Suprapubic skin (tissue), 4 donors: ENCODE data around the gene CEACAM16. TPM values are rescaled to one million over a fixed set of nuclear protein-coding genes. Genes with fewer than 3 reads are reported as not detected.

Experiments
- DNase-seq, 2 donors: peaks; one replicate each; pipeline ENCODE4 v3.0.0-alpha.2; 2019; ENCODE audit warnings: low spot score in 2 of 2
- H3K27ac ChIP-seq: fragments of 200-600 bp; sonication (generic); one replicate; pipeline ENCODE4 v1.5.1; 2019
- H3K27me3 ChIP-seq: fragments of 200-600 bp; sonication (generic); one replicate; pipeline ENCODE4 v1.5.1; 2019
- H3K36me3 ChIP-seq: fragments of 200-600 bp; sonication (generic); one replicate; pipeline ENCODE4 v1.5.1; 2019
- H3K4me1 ChIP-seq: fragments of 200-600 bp; sonication (generic); one replicate; pipeline ENCODE4 v1.5.1; 2019
- H3K4me3 ChIP-seq: fragments of 200-600 bp; sonication (generic); one replicate; pipeline ENCODE4 v1.5.1; 2019; ENCODE audit warnings: mild to moderate bottlenecking
- H3K9me3 ChIP-seq: fragments of 200-600 bp; sonication (generic); one replicate; pipeline ENCODE4 v1.5.1; 2019
- EP300 ChIP-seq: sonication (generic); formaldehyde crosslinking; IDR thresholded peaks from one replicate; pipeline ENCODE4 v1.6.1; 2017; ENCODE audit warnings: antibody characterized with exemption
- POLR2A ChIP-seq, 2 donors: fragments of 450-650 bp; IDR thresholded peaks; one replicate each; pipeline ENCODE4 v1.6.1; 2017; ENCODE audit warnings: antibody characterized with exemption in 2 of 2, mild to moderate bottlenecking in 2 of 2, moderate library complexity in 2 of 2
- POLR2AphosphoS5 ChIP-seq, 3 donors: sonication (generic); formaldehyde crosslinking; IDR thresholded peaks; one replicate each; pipeline ENCODE4 v1.6.1; 2017; ENCODE audit warnings: antibody characterized with exemption in 3 of 3
- WGBS: methylation state at CpG from one replicate; pipeline ENCODE4 v1.1.5; 2018; 5-methylcytosine and 5-hydroxymethylcytosine counted together
- total RNA-seq, 4 donors: library from RNA; depleted of rRNA; stranded (reverse); fragments of >200 nt; gene quantifications; one replicate each; pipeline ENCODE4 v1.1.0, GENCODE V29; 2016
- TF ChIP-seq, protein P1 (sequence below), 2 donors: fragments of 200-600 bp in 1 of 2; fragments of 450-650 bp in 1 of 2; sonication (generic) in 1 of 2; IDR thresholded peaks; one replicate each; pipeline ENCODE4 v1.5.1; 2016 to 2019; ENCODE audit warnings: antibody characterized with exemption in 2 of 2, mild to moderate bottlenecking in 1 of 2, moderate library complexity in 1 of 2

CEACAM16 gene
- total RNA-seq, 4 donors from 2014 or later = not detected

DNA sequence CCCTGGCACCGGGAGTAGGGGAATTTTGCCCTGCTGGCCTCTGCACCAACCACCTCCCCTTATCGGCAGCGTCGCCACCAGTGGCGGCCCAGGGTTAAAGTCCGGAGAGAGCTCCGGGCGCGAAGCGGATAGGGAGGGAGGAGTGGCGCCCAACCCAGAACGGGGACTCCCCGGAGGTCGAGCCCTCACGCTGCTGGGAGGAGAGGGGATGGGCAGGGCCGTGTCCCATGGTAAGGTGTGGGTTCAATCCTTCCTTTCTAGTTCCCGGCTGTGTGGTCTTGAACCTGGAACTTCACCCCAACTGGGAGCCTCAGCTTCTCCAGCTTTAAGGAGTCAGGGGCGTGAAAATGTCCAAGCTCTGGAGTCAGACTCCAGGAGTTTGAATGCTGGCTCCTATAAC lies 26.3 kb downstream of the CEACAM16 start:
- Histone ChIP-seq H3K27me3 (no peaks in the 10 kb centered on the region), H3K27ac (peak overlapping the region; percentile 4)

DNA sequence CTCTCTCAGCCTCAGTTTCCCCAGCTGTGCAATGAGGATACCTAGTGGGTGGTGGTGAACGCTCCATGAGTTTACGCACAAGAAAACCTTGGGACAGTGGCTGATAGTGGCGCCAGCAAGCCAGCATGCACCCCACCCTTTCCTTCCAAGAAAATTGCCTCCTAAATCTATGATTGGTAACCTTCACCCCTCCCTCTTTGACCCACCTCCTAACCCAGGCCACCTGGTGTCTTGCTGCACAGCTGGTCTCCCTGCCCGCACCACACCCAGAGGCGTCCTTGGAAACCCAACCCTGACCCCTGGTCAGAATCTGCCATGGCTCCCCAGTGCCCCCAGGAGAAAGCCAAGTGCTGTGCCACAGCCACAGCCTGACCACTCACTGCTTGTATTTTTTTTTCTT lies 26.7 kb downstream of the CEACAM16 start:
- H3K4me1 ChIP-seq = peaks cover 42% of the 10 kb centered on the region
- WGBS = 90% methylated on average over 5 of the region's 5 CpGs
- DNase-seq = no peak
- no peaks in the 10 kb centered on the region for H3K27me3 ChIP-seq
- no peaks in the 10 kb centered on the region for H3K9me3 ChIP-seq
- TF ChIP-seq, protein P1, sequence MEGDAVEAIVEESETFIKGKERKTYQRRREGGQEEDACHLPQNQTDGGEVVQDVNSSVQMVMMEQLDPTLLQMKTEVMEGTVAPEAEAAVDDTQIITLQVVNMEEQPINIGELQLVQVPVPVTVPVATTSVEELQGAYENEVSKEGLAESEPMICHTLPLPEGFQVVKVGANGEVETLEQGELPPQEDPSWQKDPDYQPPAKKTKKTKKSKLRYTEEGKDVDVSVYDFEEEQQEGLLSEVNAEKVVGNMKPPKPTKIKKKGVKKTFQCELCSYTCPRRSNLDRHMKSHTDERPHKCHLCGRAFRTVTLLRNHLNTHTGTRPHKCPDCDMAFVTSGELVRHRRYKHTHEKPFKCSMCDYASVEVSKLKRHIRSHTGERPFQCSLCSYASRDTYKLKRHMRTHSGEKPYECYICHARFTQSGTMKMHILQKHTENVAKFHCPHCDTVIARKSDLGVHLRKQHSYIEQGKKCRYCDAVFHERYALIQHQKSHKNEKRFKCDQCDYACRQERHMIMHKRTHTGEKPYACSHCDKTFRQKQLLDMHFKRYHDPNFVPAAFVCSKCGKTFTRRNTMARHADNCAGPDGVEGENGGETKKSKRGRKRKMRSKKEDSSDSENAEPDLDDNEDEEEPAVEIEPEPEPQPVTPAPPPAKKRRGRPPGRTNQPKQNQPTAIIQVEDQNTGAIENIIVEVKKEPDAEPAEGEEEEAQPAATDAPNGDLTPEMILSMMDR (IDR thresholded peaks at IDR 0.05) = no peak
- TF ChIP-seq POLR2AphosphoS5 (IDR thresholded peaks at IDR 0.05) (no peak), POLR2A (IDR thresholded peaks at IDR 0.05) (no peak), EP300 (no peak)
- no peak overlapping the region for H3K27ac ChIP-seq
- H3K36me3 ChIP-seq = no peaks in the 10 kb centered on the region
- H3K4me3 ChIP-seq = no peak overlapping the region

More for the DNA sequence above, 26.3 kb downstream of the CEACAM16 start:
- WGBS = 21% methylated on average over 10 of the region's 18 CpGs
- Histone ChIP-seq H3K4me1 (peaks cover 42% of the 10 kb centered on the region), H3K9me3 (no peaks in the 10 kb centered on the region), H3K36me3 (no peaks in the 10 kb centered on the region), H3K4me3 (peak overlapping the region; percentile 14)
- no peak for DNase-seq
- TF ChIP-seq POLR2AphosphoS5 (IDR thresholded peaks at IDR 0.05) (no peak), EP300 (no peak), POLR2A (IDR thresholded peaks at IDR 0.05) (no peak)
- TF ChIP-seq, protein P1 (IDR thresholded peaks at IDR 0.05) = no peak

DNA sequence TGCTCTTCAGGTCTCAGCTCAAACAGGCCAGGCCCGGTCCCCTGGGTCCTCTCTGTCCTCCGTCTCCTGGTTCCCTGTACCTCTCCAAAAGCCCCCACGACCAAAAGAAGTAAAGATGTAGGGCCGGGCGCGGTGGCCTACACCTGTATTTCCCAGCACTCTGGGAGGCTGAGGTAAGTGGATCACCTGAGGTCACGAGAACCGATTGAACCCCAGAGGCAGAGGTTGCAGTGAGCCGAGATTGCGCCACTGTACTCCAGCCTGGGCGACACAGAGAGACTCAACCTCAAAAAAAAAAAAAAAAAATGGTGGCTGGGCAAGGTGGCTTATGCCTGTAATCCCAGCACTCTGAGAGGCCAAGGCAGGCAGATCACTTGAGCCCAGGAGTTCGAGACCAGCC lies 27.5 kb downstream of the CEACAM16 start:
- Histone ChIP-seq H3K4me1 (peaks cover 42% of the 10 kb centered on the region), H3K4me3 (no peak overlapping the region), H3K9me3 (no peaks in the 10 kb centered on the region), H3K27me3 (no peaks in the 10 kb centered on the region), H3K27ac (no peak overlapping the region), H3K36me3 (no peaks in the 10 kb centered on the region)
- WGBS = 91% methylated on average over 12 of the region's 12 CpGs
- TF ChIP-seq POLR2AphosphoS5 (IDR thresholded peaks at IDR 0.05) (no peak), POLR2A (IDR thresholded peaks at IDR 0.05) (no peak)
- TF ChIP-seq, protein P1 (IDR thresholded peaks at IDR 0.05) = no peak
- DNase-seq = no peak

DNA sequence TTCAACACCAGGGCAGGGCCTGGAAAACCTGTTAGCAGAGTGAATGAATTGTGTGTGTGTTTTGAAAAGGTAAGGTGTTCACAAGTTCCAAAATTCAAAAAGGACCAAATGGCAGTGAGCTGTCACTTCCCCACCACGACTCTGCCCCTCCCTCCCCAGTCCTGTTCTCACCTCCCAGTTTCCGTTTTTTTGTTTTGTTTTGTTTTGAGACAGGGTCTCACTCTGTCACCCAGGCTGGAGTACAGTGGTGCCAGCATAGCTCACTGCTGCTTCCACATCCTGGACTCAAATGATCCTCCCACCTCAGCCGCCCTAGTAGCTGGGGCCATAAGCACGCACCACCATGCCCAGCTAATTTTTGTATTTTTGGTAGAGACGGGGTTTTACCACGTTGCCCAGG lies 29.2 kb downstream of the CEACAM16 start:
- Histone ChIP-seq H3K27me3 (no peaks in the 10 kb centered on the region), H3K36me3 (no peaks in the 10 kb centered on the region), H3K4me1 (peaks cover 30% of the 10 kb centered on the region), H3K4me3 (no peak overlapping the region), H3K27ac (no peak overlapping the region), H3K9me3 (no peaks in the 10 kb centered on the region)
- DNase-seq = no peak
- no peak for TF ChIP-seq POLR2A (IDR thresholded peaks at IDR 0.05)
- TF ChIP-seq POLR2AphosphoS5 (IDR thresholded peaks at IDR 0.05) = no peak
- no peak for TF ChIP-seq EP300
- TF ChIP-seq, protein P1 (IDR thresholded peaks at IDR 0.05) = no peak
- 84% methylated on average over 6 of the region's 6 CpGs for WGBS

DNA sequence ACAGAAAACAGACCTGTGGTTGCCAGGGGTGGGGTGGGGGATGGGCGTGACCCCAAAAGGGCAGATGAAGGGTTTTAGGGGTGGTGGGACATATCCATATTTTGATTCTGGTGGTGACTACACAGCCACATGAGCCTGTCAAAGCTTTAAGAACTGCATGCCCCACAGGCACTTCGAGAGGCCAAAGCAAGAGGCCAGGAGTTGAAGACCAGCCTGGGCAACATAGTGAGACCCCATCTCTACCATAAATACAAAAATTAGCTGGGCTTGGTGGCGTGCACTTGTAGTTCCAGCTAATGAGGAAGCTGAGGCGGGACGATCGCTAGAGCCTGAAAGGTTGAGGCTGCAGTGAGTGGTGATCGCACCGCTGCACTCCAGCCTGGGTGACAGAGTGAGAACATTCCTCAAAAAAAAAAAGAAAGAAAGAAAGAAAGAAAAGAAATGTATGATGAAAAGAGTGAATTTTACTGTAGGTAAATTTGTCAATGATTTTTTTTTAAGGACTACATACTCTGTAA lies 30.6 kb downstream of the CEACAM16 start:
- 87% methylated on average over 8 of the region's 8 CpGs for WGBS
- TF ChIP-seq EP300 = no peak
- no peak for TF ChIP-seq POLR2AphosphoS5 (IDR thresholded peaks at IDR 0.05)
- TF ChIP-seq, protein P1 (IDR thresholded peaks at IDR 0.05) = no peak
- TF ChIP-seq POLR2A (IDR thresholded peaks at IDR 0.05) = no peak
- H3K27ac ChIP-seq = no peak overlapping the region
- peaks cover 18% of the 10 kb centered on the region for H3K4me1 ChIP-seq
- no peaks in the 10 kb centered on the region for H3K36me3 ChIP-seq
- H3K9me3 ChIP-seq = no peaks in the 10 kb centered on the region
- H3K27me3 ChIP-seq = no peaks in the 10 kb centered on the region
- DNase-seq = no peak
- no peak overlapping the region for H3K4me3 ChIP-seq
